Measurements from ENCODE around the gene SMCO4.

SMCO4 gene

DNA sequence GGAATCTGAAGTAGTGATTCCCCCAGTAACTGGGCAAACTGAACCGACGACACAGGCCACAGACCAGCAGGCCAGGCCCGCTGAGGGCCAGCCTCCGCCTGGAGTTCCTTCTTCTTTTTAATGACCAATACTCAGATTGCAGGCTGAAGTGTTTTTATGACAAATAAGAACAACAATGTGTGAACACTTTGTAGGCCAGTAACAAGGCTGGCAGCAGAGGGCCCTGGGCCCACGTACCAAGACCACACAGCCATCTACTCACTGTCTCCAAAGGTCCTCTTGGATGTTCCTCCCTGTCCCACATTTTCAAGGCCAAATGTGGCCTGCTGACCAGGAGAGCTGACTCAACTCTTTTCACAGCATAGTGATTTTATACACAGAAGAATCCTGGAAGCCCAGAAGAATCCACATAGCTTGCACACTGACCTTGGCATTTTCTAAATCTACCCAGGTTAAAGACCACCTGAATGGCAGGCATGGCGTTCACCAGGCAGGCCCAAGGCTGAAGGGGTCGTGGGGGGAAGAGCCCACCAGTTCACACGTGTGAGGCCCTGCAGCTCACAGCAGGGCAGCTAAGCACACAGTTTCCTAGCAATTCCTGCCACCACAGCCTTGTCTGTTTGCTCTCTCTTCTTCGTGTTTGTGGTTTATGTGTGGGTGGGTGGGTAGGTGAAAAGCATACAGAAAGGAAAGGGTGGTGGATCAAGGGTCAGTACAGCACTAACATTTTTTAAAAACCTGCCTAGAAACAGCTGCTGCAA, 13.3 kb downstream of the SMCO4 start:
- FAIRE-seq (no peak), DNase-seq (ENCODE audit: insufficient read length, low spot score) (no peak)

GRCh38 chr11:93528757-93529645, 14.2 kb downstream of the SMCO4 start:
- DNase-seq (ENCODE audit: insufficient read length, low spot score), result no peak
- FAIRE-seq, result no peak

DNA sequence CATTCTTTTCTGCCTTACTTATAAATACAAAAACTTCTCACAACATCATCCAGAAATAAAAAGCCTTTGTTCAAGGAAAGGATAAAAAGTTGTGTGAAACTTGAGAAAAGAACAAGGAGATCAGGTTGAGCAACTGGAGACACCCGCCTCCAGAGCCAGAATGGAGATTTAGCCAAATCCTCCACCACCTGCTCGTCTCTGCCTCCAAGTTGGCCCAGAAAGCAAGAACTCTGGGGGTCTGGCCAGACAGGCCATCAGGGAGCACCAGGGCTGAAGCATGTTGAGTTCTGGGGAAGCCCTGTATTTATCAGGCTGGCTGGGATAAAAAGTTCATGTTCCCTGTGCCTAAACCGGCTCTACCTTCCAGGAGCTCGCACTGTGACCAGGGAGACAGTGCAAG, 14.9 kb downstream of the SMCO4 start:
- DNase-seq (ENCODE audit: insufficient read length, low spot score), result no peak
- FAIRE-seq, result no peak

DNA sequence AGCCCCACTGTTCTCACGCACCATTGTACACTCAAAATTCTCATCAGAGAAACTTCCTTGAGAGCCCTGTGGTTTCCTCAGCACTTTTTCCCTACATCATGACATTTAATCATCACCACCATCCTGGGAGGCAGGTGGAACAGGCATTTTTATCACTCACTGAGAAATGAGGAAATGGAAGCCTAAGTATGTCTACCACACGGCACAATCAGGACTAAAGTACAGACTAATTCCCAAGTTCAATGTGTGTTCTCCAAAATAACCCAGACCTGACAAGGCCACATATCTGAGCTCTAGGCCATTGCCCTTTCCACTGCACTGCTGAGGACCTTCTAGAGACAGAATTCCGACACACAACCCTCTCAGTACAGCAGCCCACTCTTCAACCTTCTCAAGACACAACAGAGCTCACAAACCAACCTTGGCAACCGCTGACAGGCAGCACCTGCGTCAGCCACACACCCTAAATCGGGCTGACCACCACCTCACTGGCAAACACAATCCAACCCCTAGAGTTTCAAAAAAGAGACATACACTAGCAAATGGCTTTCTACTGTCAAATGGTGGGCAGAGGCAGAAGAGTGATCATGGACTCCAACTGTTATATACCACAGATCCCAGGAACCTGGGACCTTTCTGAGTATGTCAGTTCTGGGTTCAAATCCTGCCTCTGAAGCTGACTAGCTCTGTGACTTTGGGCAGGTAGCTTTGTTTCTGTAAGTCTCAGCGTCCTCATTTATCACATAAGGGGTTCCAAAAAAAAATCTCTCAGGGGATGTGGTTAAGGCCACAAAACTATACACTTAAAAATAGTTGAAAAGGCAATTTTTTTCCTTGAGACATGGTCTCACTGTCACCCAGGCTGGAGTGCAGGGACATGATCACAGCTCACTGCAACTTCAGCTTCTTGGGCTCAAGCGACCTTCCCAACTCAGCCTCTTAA, 16.3 kb downstream of the SMCO4 start:
- DNase-seq (ENCODE audit: insufficient read length, low spot score), result no peak
- no peak for FAIRE-seq

- no peak for DNase-seq (ENCODE audit: insufficient read length, low spot score)
- no peak for FAIRE-seq
These were observed 16.9 kb downstream of the SMCO4 start for GRCh38 chr11:93526346-93526633.

DNA sequence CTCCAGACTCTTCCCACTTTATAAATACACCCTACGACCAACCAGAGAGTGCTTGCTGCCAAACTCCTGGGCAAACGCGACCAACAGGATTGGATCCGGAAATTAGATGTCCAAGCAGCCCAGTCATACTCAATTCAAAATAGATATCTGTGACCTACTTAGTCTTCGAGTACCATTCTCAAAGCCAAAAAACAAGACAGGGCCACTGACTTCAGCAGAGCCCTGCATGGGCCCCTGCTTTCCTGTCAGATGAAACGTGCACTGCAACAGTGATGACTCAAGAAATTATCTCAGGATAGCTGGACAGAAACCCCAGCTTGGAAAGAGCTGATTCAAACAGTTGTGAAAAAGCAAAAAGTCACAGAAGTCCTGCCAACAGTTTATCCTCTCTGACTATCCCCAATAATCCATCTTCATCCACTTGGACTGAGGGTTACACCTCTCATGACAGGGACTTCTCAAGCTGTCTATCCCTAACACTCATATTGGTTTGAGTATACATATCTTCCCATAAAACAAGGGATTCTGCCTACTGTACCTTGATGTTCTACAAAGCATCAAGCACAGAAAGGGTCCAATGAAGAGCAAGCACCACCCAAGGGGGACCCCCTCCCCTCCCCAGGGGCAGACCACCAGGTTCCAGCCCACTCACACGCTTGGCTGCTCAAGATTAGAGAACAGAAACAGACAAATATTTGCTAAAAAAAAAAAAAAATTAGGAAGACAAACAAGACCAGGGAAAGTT, 17.4 kb downstream of the SMCO4 start:
- FAIRE-seq (no peak), DNase-seq (ENCODE audit: insufficient read length, low spot score) (no peak)

- DNase-seq (ENCODE audit: insufficient read length, low spot score), result no peak
- FAIRE-seq, result no peak
These were observed 18.3 kb downstream of the SMCO4 start for GRCh38 chr11:93524858-93525257.

GRCh38 chr11:93524173-93524536, 19.0 kb downstream of the SMCO4 start:
- no peak for DNase-seq (ENCODE audit: insufficient read length, low spot score)
- FAIRE-seq, result no peak

- peak; percentile 58 for FAIRE-seq
- no peak for DNase-seq (ENCODE audit: insufficient read length, low spot score)
These were observed 22.3 kb downstream of the SMCO4 start for GRCh38 chr11:93520726-93521509.

GRCh38 chr11:93519179-93519578, 24.0 kb downstream of the SMCO4 start:
- FAIRE-seq (no peak), DNase-seq (ENCODE audit: insufficient read length, low spot score) (no peak)

DNA sequence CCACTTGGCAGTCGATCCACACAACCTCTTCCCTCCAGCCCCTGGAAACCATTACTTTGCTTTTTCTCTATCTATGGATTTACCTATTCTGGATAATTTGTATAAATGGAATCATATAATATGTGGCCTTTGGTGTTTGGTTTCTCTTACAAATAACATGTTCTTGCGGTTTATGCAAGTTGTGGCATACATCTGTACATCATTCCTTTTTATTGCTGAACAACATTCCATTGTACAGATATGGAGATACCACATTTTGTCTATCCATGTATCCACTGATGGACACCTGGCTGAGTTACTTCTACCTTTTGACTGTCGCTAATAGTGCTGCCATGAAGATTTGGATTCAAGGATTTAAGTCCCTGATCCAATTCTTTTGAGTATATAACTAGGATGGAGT, 25.1 kb downstream of the SMCO4 start:
- FAIRE-seq, result no peak

DNA sequence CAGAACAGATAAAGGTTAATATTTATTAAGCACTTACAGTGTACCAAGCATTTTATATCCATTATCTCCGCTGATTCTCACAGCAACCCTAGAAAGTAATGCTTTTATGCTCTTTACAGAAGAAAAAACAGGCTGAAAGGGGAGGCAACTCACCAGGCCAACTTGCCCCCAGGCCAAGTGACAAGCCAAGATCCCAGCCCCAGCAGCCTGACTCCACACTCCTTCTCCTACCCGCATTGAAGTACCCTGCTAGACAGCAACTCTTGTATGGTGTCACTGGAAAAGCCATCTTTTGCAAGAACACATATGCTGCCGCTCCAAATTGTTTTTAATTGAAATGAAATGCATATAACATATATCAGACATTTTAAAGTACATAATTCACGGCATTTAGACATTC, 25.6 kb downstream of the SMCO4 start:
- DNase-seq (ENCODE audit: insufficient read length, low spot score) (no peak), FAIRE-seq (no peak)

More for the DNA sequence above, 25.1 kb downstream of the SMCO4 start:
- no peak for DNase-seq (ENCODE audit: insufficient read length, low spot score)

DNA sequence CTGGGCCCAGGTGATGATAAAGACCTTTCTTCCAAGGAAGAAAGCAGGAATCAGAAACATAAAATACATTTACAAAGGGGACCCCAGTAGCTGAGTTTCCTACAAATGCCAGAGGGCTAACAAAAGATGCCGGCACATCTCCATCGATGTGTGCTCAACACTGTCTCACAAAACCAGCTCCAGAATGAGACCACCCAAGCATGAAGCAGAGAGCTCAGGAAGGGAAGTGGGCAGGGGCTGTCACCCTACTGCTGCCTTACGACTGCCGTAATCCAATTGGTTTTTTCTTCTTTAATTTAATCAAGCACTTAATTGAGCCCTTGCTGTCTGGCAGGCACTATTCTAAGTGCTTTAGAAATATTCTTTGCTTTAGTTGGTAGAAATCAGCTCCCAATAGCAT, 26.1 kb downstream of the SMCO4 start:
- DNase-seq (ENCODE audit: insufficient read length, low spot score) (no peak), FAIRE-seq (no peak)

- no peak for FAIRE-seq
- no peak for DNase-seq (ENCODE audit: insufficient read length, low spot score)
These were observed 27.7 kb downstream of the SMCO4 start for GRCh38 chr11:93515441-93516025.

- FAIRE-seq, result no peak
These were observed 28.5 kb downstream of the SMCO4 start for GRCh38 chr11:93514712-93515111.

GRCh38 chr11:93513772-93514171, 29.4 kb downstream of the SMCO4 start:
- DNase-seq (ENCODE audit: insufficient read length, low spot score) (no peak), FAIRE-seq (no peak)

More at GRCh38 chr11:93514712-93515111, 28.5 kb downstream of the SMCO4 start:
- no peak for DNase-seq (ENCODE audit: insufficient read length, low spot score)

DNA sequence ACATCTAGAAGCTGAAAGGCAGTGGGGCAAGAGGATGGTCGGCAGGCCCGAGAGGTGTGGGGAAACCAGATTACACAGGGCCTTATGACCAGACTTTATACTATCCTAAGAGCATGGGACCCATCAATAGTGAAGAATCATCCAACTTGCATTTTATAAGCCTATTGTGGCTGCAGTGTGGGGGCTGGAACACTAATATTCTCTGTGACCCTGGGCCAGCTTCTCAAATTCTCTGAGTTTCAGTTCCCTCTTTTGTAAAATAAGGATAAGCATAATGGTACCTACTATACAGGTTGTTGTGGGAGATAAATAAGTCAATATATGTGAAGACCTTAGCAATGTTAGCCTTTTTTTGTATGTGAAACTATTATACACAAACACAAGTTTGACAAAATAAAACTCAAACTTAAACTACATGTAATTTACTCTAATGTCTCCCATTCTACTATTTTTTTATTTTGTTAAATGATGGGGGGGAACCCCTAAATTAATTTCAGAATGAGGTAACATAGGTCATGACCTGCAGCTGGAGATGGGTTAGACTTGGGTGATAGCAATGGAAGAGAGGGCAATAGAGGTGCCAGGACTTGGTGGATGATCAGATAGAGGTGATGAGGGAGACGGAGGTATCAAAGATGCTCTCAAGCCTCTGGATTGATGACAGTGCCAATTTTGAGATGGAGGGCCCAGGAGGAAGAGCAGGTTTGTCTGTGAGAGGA, 30.1 kb downstream of the SMCO4 start:
- DNase-seq (ENCODE audit: insufficient read length, low spot score), result no peak
- FAIRE-seq, result no peak

- DNase-seq (ENCODE audit: insufficient read length, low spot score) (no peak), FAIRE-seq (peak; percentile 13)
These were observed 31.1 kb downstream of the SMCO4 start for GRCh38 chr11:93512073-93512475.
